Measurements from ENCODE around the gene AQP12B. TPM values are rescaled to one million over a fixed set of nuclear protein-coding genes. Genes with fewer than 3 reads are reported as not detected.

The AQP12B gene
- total and polyA plus RNA-seq, 2 of the 13 experiments (the other 11 are each of a cell fraction or from before 2014, with no cell fraction given): not detected

DNA sequence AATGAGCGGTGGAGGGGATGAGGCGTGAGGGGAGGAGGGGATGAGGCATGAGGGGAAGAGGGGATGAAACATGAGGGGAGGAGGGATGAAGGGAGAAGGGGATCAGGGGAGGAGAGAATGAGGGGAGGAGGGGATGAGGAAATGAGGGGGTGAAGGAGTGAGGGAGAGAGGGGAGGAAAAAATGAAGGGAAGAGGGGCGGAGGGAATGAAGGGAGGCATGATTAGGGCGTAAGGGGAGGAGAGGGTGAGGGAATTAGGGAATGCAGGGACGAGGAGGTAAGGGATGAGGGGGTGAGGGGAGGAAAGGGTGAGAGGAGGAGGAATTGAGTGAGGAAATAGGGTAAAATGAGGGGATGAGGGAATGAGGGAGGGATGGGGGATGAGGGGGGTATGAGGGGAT, 49.5 kb upstream of the AQP12B start (continued):
- TF ChIP-seq, protein P1, sequence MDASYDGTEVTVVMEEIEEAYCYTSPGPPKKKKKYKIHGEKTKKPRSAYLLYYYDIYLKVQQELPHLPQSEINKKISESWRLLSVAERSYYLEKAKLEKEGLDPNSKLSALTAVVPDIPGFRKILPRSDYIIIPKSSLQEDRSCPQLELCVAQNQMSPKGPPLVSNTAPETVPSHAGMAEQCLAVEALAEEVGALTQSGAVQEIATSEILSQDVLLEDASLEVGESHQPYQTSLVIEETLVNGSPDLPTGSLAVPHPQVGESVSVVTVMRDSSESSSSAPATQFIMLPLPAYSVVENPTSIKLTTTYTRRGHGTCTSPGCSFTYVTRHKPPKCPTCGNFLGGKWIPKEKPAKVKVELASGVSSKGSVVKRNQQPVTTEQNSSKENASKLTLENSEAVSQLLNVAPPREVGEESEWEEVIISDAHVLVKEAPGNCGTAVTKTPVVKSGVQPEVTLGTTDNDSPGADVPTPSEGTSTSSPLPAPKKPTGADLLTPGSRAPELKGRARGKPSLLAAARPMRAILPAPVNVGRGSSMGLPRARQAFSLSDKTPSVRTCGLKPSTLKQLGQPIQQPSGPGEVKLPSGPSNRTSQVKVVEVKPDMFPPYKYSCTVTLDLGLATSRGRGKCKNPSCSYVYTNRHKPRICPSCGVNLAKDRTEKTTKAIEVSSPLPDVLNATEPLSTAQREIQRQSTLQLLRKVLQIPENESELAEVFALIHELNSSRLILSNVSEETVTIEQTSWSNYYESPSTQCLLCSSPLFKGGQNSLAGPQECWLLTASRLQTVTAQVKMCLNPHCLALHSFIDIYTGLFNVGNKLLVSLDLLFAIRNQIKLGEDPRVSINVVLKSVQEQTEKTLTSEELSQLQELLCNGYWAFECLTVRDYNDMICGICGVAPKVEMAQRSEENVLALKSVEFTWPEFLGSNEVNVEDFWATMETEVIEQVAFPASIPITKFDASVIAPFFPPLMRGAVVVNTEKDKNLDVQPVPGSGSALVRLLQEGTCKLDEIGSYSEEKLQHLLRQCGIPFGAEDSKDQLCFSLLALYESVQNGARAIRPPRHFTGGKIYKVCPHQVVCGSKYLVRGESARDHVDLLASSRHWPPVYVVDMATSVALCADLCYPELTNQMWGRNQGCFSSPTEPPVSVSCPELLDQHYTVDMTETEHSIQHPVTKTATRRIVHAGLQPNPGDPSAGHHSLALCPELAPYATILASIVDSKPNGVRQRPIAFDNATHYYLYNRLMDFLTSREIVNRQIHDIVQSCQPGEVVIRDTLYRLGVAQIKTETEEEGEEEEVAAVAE (CRISPR knock-in tag; IDR thresholded peaks at IDR 0.05; ENCODE audit: borderline replicate concordance): no peak
- TF ChIP-seq NFYB (CRISPR knock-in tag; IDR thresholded peaks at IDR 0.05): no peak
- TF ChIP-seq HNRNPH1 (optimal IDR thresholded peaks at IDR 0.05; ENCODE audit: low read depth, low read length): no peak

DNA sequence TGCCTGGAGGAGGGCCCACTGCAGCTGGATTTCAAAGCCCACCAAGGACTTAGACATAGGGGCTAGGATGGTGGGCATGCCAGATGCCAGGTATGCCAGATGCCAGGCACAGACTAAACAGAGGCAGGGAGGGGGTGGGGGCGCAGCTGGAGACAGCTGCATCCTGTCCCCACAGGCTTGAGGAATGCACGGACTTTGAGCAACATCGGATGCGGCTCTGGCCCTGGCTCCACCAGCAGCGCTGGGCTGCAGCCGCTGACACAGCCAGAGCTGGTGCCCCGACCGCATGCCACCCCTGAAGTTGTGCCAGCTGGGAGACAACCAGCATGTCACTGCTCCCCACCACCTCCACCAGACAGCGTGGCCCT, 48.5 kb upstream of the AQP12B start:
- WGBS (ENCODE audit: low lambda C conversion rate): 0% methylated on average over 2 of the region's 9 CpGs

More for the DNA sequence above, 48.5 kb upstream of the AQP12B start:
- no peak overlapping the region for H3K4me3 ChIP-seq (replicated peaks in 1 of 3; ENCODE audit: insufficient read depth in 1 of 3, low read depth in 2 of 3, low read length in 3 of 3)
- in situ Hi-C loops (cut with HindIII; ENCODE audit: extremely low pct_ligation_motif_present, low pct_unique_long_range_greater_than_20kb): no loop called here
- FAIRE-seq (no peak), ATAC-seq (peak; percentile 55), DNase-seq (ENCODE audit: low spot score) (no peak)
- ChIA-PET CTCF (ENCODE audit: low intra/inter-chr PET ratio, low total read pairs) (no interaction called here), POLR2A (no interaction called here)
- H3K4me1 ChIP-seq (ENCODE audit: insufficient read depth, low read length): no peaks in the 10 kb centered on the region
- H3K4me2 ChIP-seq (ENCODE audit: low read depth, low read length): no peak overlapping the region
- intact Hi-C loops (cut with micrococcal nuclease; ENCODE audit: unreplicated experiment): no loop called here
- no peaks in the 10 kb centered on the region for H3K36me3 ChIP-seq (replicated peaks in 1 of 2; ENCODE audit: control insufficient read depth in 1 of 2, insufficient read depth in 2 of 2, low read length in 2 of 2)
- peaks cover 51 to 95% of the 10 kb centered on the region in 2 experiments for H3K27me3 ChIP-seq (ENCODE audit: control insufficient read depth in 1 of 2, insufficient read depth in 2 of 2, low read length in 2 of 2)
- H2AFZ ChIP-seq (ENCODE audit: low read length): no peak overlapping the region
- no peak overlapping the region for H3K9ac ChIP-seq (ENCODE audit: insufficient read depth, low read depth, low read length)
- TF ChIP-seq ZNF547 (CRISPR knock-in tag; IDR thresholded peaks at IDR 0.05) (no peak), HNRNPL (IDR thresholded peaks at IDR 0.05; ENCODE audit: low read depth, low read length) (peak; percentile 84; the same call in 1 of the 2 replicates), ETV5 (CRISPR knock-in tag; IDR thresholded peaks at IDR 0.05; ENCODE audit: borderline replicate concordance) (peak; percentile 24; the same call in 1 of the 2 replicates), ZNF431 (CRISPR knock-in tag; IDR thresholded peaks at IDR 0.05; ENCODE audit: borderline replicate concordance, low read depth) (no peak), SMYD3 (CRISPR knock-in tag; IDR thresholded peaks at IDR 0.05) (no peak), TEAD3 (CRISPR knock-in tag; optimal IDR thresholded peaks at IDR 0.05; ENCODE audit: borderline replicate concordance) (peak; percentile 33)
- BruUV-seq (replicated peaks): no TSS peak
- no peaks in the 10 kb centered on the region for H3K79me2 ChIP-seq (ENCODE audit: insufficient read depth, low read length)
- H4K20me1 ChIP-seq (ENCODE audit: insufficient read depth, low read length): no peaks in the 10 kb centered on the region
- H3K9me3 ChIP-seq (ENCODE audit: low read length): no peaks in the 10 kb centered on the region
- no peak overlapping the region for H3K27ac ChIP-seq (ENCODE audit: extremely low read length, insufficient read depth, low read length)

Data from HepG2 (cell line).